22Rv1 (cell line): ENCODE data around the gene RSPH3.
"Not testable (repeated sequence)": the region's sequence is repeated elsewhere in the genome, so short reads cannot be mapped to it uniquely, and the experiment has no call there.

Experiments
- H3K27ac ChIP-seq: fragments of 450-650 bp; 2 replicates; pipeline ENCODE4 v1.5.1; 2017
- CTCF ChIP-seq: fragments of 450-650 bp; IDR thresholded peaks from 2 replicates; pipeline ENCODE4 v1.5.1; 2017; ENCODE audit warnings: mild to moderate bottlenecking
- ZFX ChIP-seq: fragments of 450-650 bp; IDR thresholded peaks from 2 replicates; pipeline ENCODE4 v1.6.1; 2017; ENCODE audit warnings: antibody characterized with exemption, borderline replicate concordance

RSPH3 gene

GRCh38 chr6:159042826-159043181, 42.8 kb upstream of the RSPH3 start:
- no peak overlapping the region for H3K27ac ChIP-seq
- TF ChIP-seq ZFX (no peak), CTCF (peak; percentile 78)

DNA sequence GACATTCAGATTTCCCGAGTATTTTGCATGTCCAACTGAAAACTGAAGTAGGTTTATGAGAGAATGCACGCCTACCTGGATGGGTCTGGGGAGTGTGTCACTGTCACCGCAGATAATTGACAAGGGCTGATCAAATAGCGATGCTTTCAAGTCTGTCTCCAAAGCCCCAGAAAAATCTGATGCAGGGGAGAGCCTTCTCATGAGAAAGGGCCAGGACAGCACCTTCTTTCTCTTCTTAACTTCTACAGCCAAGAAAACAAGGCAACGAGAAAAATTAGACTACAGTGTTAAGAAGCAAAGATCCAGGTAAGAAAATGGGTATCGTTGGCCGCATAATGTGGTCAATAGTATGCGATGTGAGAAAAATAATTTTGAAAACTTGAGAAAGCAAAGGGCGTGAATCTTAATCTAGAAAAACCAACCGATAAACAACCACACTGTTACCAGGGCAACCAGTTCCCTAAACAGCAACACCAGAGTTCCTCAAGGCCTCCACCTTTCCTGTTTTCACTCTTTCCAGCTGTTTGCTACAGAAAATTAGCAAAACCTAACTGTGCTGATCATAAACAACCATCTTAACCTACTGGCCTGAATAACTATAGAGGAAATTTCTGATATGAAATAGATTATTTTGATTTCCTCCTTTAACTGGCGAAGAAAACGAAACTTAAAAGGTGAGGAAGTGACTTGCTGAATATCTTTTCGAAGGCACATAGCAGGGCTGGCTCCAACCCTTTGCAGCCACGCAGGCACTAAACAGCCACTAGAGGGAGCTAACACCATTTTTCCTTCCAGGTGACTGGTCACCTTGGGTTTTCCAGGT, 42.2 kb upstream of the RSPH3 start:
- H3K27ac ChIP-seq: no peak overlapping the region
- no peak for TF ChIP-seq ZFX
- peak; percentile 94 for TF ChIP-seq CTCF

GRCh38 chr6:159041181-159041580, 41.2 kb upstream of the RSPH3 start:
- TF ChIP-seq CTCF: no peak
- no peak overlapping the region for H3K27ac ChIP-seq

DNA sequence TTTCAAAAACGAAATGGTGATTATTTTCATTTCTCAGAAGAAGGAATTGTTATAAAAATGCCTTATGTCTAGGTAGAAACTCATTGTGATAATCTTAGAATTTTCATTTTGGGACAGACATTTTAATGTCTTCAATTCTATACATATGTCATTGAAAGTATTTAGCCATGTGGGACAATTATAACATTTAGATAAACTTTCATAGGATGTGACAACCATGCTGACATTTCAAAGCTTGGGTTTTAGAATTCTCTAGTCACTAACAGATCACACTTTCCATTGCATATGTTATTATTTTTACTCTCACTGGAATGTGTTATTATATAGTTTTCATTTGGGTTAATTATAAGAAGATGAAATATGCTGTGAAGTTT, 39.9 kb upstream of the RSPH3 start:
- TF ChIP-seq CTCF (no peak), ZFX (no peak)

DNA sequence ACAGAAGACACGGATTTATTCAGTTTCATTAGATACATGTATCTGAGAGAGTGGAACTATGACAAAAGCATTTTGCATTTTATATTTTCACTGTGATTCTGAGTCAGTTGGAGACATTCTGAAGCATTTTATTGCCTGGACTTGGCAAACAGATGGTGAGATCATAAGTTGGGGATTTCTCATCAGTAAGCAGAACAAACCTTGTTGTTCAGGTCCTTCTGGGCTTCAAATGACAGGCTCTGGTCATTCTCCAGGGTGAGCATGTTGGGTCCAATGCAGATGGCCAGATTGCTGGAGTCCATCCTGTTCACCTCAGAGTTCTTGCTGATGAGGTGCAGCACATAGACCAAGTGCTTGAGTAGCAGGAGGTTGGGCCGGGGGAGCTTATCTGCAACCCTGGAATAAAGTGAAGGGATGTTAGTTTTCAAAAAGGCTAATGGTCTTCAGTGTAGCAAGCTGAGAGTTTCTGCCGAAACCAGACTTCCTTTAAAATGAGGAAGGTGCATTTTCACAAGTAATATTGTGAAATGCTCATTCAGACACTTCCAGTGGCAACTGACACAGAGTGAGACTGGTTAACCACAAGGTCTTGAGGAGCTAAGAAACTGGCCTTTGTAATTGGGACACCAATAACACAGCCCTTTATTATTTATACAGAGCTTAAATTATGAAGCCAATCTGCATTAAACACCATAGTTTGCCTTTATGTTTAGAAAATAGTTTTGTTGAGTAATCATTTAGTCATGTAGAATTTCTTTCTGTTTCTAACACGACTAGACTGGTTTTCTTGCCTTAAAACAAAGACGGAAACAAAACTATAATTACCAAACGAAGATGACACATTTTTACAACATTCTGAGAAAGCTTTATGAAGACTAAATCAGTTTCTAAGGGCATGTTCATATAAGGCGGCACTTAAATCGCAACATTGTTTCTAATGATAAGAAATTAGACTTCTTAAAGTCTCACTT, 39.2 kb upstream of the RSPH3 start:
- TF ChIP-seq ZFX (no peak), CTCF (no peak)
- no peak overlapping the region for H3K27ac ChIP-seq

More for the DNA sequence above, 39.9 kb upstream of the RSPH3 start:
- H3K27ac ChIP-seq: no peak overlapping the region

GRCh38 chr6:159038318-159038717, 38.3 kb upstream of the RSPH3 start:
- H3K27ac ChIP-seq: not testable (repeated sequence)

- TF ChIP-seq ZFX (no peak), CTCF (no peak)
Observed at GRCh38 chr6:159037756-159038290, 37.8 kb upstream of the RSPH3 start.

More at GRCh38 chr6:159037756-159038290, 37.8 kb upstream of the RSPH3 start:
- no peak overlapping the region for H3K27ac ChIP-seq
